GM15510 (cell line): ENCODE measurements around the gene TFCP2.

ENCODE experiments used
- POLR2A ChIP-seq: IDR thresholded peaks from 3 replicates; pipeline ENCODE4 v1.6.1; 2011; ENCODE audit warnings: borderline replicate concordance; ENCODE audit not compliant: insufficient read length; ENCODE audit errors: extremely low read depth

TFCP2 gene

DNA sequence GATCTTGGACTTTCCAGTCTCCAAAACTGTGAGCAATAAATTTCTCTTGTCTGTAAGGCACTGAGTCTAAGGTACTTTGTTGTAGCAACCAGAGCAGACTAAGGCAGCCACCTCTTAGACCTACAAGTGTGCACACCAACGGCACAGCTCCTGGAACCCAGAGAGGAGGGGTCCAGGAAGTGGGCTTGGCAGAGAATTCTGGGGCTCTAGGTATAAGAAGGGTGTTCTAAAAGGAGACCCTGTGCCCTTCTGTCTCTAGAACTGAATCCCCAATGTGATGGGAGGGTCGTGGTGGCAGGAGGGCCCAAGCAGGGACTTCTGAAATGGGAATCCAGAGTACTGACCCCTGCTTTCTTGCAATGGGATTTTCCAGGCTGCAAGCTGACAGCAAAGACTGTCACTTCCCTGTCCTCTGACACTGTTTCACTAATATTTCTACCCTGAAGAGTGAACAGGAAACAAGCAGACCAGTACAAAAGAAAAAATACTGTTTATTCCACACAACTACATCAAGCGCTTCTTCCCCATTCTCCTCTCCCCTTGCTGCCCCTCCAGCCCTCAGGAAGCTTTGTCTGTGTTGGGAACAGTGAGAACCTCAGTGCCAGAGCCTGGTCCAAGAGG lies 13.6 kb upstream of the TFCP2 start:
- no peak for TF ChIP-seq POLR2A

- TF ChIP-seq POLR2A, result no peak
These were observed 12.3 kb upstream of the TFCP2 start for GRCh38 chr12:51185171-51185717.

DNA sequence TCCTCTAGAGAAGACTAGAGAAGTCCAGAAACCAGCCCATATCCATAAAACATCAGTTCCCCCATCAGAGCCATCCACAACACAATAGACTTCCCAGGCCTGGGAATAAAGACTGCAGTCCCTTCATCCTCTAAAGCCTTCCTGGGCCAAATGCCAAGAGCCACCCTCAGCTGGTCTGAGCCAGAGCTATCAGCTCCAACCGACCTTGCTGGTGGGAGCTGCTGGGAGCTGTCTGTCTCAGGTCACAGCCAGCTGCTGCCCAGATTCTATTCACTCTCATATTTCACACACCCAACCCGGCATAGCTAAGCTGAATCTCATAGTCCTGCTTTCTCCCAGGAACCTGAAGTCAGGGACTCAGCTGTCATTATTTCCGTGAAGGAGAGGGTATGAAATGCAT lies 10.9 kb upstream of the TFCP2 start:
- no peak for TF ChIP-seq POLR2A

- TF ChIP-seq POLR2A, result no peak
These were observed 10.4 kb upstream of the TFCP2 start for GRCh38 chr12:51183349-51183748.

GRCh38 chr12:51181558-51181957 lies 8.6 kb upstream of the TFCP2 start:
- no peak for TF ChIP-seq POLR2A

DNA sequence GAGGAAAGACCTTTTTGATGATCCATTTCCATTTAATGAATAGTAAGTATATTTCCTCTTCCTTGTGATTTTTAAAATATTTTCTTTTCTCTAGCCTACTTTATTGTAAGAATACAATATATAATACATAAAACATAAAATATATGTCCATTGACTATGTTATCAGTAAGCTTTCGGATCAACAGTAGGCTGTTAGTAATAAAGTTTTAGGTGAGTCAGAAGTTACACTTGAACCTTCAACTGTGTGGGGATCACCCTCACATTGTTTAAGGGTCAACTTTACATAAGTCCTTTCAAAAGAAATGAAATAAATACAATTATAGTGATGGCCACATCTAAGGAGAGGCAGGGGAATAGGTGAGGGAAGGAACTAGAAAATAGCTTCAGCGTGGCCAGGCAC lies 5.0 kb upstream of the TFCP2 start:
- no peak for TF ChIP-seq POLR2A

GRCh38 chr12:51174501-51174900 lies 1.6 kb upstream of the TFCP2 start:
- TF ChIP-seq POLR2A, result no peak

GRCh38 chr12:51171884-51172514 lies 936 bp downstream of the TFCP2 start:
- TF ChIP-seq POLR2A, result no peak

- no peak for TF ChIP-seq POLR2A
These were observed 9.1 kb downstream of the TFCP2 start for GRCh38 chr12:51163795-51164194.

- TF ChIP-seq POLR2A, result no peak
These were observed 10.7 kb downstream of the TFCP2 start for GRCh38 chr12:51162217-51162616.

GRCh38 chr12:51160814-51161459 lies 12.0 kb downstream of the TFCP2 start:
- TF ChIP-seq POLR2A, result no peak

DNA sequence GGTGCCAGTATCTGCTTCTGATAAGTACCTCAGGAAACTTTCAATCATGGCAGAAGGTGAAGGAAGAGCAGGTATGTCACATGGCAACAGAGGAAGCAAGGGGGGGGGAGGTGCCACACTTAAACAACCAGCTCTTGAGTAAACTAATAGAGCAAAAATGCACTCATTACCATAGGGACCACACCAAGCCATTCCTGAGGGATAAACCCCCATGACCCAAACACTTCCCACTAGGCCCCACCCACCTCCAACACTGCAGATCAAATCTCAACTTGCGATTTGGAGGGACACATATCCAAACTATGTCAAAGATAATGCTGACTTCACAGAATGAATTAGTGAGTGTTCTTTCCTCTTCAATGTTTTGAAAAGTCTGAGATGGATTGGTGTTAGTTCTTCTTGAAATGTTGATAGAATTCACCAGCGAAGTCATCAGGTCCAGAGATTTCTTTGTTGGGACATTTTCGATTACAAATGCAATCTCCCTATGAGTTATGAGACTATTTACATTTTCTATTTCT lies 16.6 kb downstream of the TFCP2 start:
- TF ChIP-seq POLR2A, result no peak

DNA sequence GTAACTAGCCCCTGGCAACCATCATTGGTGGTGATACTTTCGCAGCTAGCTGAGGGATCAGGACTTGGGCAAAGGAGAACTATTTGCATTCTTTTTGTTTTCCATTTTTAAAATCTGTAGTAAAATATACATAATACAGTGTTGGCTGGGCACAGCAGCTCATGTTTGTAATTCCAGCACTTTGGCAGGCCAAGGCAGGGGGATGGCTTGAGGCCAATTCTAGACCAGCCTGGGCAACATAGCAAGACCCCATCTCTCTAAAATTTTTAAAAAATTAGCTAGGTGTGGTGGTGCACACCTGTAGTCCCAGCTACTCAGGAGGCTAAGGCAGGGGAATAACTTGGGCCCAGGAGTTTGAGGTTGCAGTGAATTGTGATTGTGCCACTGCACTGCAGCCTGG lies 20.0 kb downstream of the TFCP2 start:
- no peak for TF ChIP-seq POLR2A

GRCh38 chr12:51150777-51151176 lies 22.2 kb downstream of the TFCP2 start:
- no peak for TF ChIP-seq POLR2A

GRCh38 chr12:51147309-51147708 lies 25.6 kb downstream of the TFCP2 start:
- TF ChIP-seq POLR2A, result no peak

- TF ChIP-seq POLR2A, result no peak
These were observed 33.6 kb downstream of the TFCP2 start for GRCh38 chr12:51139292-51139844.

- no peak for TF ChIP-seq POLR2A
These were observed 40.2 kb downstream of the TFCP2 start for GRCh38 chr12:51132693-51133092.
